DND-41 (cell line): ENCODE data around the gene METAP1D.

Experiments
- CTCF ChIP-seq: IDR thresholded peaks from 2 replicates; pipeline ENCODE4 v1.5.1; 2012; ENCODE audit warnings: borderline replicate concordance, low read length, moderate library complexity, mild to moderate bottlenecking; ENCODE audit not compliant: poor library complexity, severe bottlenecking; ENCODE audit errors: extremely low read depth
- EZH2 ChIP-seq: IDR thresholded peaks from 3 replicates; pipeline ENCODE4 v1.6.1; 2012; ENCODE audit warnings: borderline replicate concordance, low read depth, mild to moderate bottlenecking, moderate library complexity, low read length, inconsistent platforms; ENCODE audit not compliant: severe bottlenecking

- no peak for TF ChIP-seq CTCF
- no peak for TF ChIP-seq EZH2
These were observed 71.2 kb downstream of the METAP1D start for GRCh38 chr2:172070936-172071335.
